HG02884 (cell line): Measurements from ENCODE around the gene CCDC6.
"Not testable (repeated sequence)": the region's sequence is repeated elsewhere in the genome, so short reads cannot be mapped to it uniquely, and the experiment has no call there.

Source experiments
- ATAC-seq: cut with Tn5 transposase; IDR thresholded peaks from one replicate; pipeline ENCODE4 v1.9.1; 2021; ENCODE audit warnings: mild to moderate bottlenecking, moderate library complexity; ENCODE audit not compliant: unreplicated experiment

CCDC6 gene

GRCh38 chr10:59881640-59882039 is 24.7 kb downstream of the CCDC6 start:
- ATAC-seq = no peak

DNA sequence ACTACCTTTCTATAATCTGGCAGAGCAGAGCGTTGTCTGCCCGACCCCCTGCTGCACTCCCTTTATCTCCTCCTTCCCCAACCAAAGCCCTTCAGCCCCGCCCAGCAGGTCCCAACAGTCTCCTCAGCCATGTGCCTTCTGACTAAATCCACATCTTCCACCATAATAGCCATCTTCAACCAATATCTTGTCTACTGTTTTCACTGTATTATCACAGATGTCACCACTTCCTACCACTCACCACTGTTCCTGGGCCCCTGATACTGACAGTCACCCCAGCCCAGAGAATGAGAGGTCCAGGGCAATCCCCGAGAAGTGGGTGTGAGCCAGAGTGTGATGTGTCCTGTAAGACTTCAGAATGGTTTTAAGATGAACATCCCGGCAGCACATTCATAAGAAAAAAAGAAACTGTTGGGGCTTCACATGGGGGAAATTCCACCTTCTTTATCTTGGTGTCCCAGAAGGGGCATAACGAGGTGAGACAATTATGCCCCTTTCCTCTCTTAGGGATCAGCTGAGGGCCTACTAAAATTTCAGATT is 25.3 kb downstream of the CCDC6 start:
- ATAC-seq = peak; percentile 71

- no peak for ATAC-seq
These were observed 26.2 kb downstream of the CCDC6 start for GRCh38 chr10:59880019-59880717.

GRCh38 chr10:59879363-59879913 is 26.9 kb downstream of the CCDC6 start:
- ATAC-seq = peak; percentile 40

- ATAC-seq = no peak
These were observed 27.4 kb downstream of the CCDC6 start for GRCh38 chr10:59878915-59879314.

DNA sequence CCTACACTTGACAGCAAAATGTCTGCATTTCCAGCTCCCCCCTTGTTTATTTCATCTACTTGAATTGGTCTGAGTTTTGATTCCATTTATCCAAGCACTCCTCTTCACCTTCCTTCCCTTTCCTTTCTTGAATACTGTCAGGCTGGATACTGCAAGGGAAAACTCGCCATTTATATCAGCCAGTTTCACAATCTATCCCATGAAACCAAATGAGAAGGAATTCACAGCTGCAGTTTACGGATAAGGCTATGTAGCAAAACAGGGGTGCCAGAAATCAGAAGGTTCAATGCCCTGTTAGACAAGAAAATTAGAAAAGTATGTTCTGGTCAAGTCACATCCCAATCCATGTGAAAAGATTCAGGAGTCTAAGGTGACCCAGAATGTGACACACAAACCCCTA is 28.1 kb downstream of the CCDC6 start:
- ATAC-seq = no peak

DNA sequence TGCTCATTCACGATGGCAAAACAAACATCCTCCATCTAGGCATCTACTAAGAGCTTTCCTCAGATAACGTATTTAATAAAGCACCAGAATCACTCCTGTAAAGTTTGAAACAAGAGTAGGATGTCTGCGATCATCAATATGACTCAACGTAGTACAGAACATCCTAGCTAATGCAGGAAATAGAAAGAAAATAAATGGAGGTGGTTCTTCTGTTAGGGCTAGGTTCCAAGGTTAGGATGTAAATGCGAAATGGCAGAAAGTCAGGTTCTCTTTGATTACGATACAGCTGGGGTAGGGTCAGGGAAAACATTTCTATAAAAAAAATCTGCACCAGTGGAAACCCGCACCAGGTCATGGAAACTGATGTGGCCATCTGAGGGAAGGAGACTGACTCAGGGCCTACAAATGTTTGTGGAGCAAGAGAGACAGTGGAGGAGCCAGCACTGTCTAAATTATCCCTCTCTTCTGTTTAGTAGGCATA is 29.1 kb downstream of the CCDC6 start:
- no peak for ATAC-seq

- no peak for ATAC-seq
These were observed 29.7 kb downstream of the CCDC6 start for GRCh38 chr10:59876695-59877094.

- ATAC-seq = not testable (repeated sequence)
These were observed 30.1 kb downstream of the CCDC6 start for GRCh38 chr10:59876208-59876607.

- peak; percentile 60 for ATAC-seq
These were observed 32.5 kb downstream of the CCDC6 start for GRCh38 chr10:59873896-59874295.

DNA sequence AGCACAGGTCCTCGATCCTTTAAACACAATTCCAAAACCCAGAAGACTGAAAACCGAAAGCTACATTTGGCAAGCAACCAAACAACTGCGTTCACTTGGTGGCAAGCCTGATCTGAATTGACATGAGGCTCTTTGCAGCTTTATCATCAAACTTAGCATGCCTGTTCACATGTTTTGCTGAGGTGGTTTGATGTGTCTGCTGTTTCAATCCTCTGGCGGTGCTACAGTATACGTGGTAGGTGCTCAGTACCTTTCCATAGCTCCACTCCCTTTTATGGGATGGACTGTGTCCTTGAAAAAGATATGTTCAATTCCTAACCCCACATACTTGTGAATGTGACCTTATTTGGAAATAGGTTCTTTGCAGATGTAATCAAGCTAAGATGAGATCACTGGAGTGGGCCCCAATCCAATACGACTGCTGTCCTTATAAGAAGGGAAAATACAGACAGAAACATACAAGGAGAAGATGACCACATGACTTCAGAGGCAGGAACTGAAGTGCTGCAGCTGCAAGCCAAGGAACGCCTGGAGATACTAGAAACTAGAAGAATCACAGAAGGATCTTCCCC is 33.4 kb downstream of the CCDC6 start:
- no peak for ATAC-seq

- ATAC-seq = no peak
These were observed 36.2 kb downstream of the CCDC6 start for GRCh38 chr10:59870152-59870551.

- ATAC-seq = no peak
These were observed 36.8 kb downstream of the CCDC6 start for GRCh38 chr10:59869594-59869940.

GRCh38 chr10:59868696-59869593 is 37.4 kb downstream of the CCDC6 start:
- ATAC-seq = no peak

- ATAC-seq = no peak
These were observed 38.8 kb downstream of the CCDC6 start for GRCh38 chr10:59867590-59867989.

DNA sequence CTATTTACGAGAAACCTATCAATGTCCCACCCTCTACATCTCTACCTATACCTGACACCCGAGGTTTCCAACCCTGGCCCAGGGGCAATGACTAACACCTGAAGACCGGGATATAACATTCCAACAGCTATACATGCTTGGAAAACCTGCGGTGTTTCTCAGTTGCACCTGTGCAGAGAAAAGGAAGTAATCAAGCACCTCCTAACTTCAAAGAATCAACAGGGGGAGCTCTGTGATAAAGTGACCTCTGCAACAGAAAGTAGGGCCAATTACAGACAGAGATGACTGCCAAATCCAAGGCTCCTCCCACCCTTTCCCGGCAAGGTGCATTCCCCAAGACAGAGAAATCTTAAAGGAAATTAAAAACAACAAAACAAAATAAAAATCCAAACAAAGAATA is 41.3 kb downstream of the CCDC6 start:
- ATAC-seq = peak; percentile 91

GRCh38 chr10:59864141-59864962 is 42.0 kb downstream of the CCDC6 start:
- ATAC-seq = no peak

DNA sequence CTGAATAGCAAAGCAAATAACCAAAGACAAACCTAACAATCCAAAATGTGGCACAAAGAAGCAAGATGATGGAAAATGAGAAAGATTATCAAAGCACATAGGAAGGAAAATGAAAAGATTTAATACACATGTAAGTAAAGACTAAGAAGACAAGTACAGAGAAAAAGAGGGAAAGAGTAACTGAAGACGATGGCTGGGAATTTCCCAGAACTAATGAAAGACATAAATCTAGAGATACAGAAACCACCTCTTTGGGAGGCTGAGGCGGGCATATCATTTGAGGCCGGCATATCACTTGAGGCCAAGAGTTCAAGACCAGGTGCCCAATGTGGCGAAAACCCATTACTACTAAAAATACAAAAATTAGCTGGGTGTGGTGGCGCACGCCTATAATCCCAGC is 46.8 kb downstream of the CCDC6 start:
- ATAC-seq = no peak

GRCh38 chr10:59857921-59858320 is 48.4 kb downstream of the CCDC6 start:
- no peak for ATAC-seq

DNA sequence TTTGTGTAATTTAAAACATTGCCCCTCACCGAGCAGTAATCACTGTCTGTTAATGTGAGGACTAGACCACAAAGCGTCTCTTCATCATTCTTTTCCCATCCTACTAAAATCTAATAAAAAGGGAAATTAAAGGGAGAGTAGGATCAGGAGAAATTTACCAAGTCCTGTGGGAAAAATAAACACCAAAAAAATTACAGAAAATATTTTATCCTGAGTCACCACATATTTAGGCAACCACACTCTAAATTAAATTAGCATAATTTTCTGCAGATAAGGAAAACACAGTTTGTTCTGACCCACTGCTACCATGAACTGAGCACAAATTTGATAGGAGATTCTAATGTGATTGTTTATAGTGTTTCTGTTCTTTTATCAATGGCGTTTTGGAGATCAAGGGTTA is 49.3 kb downstream of the CCDC6 start:
- ATAC-seq = no peak
